CD4-positive, alpha-beta T cell treated with Interleukin-12 subunit alpha and Interleukin-12 subunit beta, for 1 hour (primary cell): ENCODE results near the gene PRR7.

Experiments used
- DNase-seq: peaks from one replicate; pipeline ENCODE4 v3.0.0-alpha.2; 2020

Gene PRR7

DNA sequence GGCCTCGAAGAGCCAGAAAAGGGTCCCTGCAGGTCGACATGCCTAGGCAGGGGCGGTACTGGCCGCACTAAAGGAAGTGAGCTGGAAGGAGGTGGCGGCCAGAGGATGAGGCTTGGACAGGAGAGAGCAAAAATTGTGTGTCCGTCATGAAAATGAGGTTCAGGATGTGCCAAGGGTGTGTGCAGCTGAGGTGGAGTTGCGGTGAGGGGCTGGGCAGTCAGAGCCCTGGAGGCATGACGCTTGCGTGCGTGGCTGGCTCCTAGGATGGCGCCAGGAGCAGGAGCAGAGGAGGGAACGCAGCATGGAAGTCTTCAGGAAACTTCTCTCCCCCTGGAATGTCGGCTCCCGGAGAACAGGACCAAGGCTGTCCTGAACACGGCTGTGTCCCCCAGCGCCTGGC is 56.3 kb downstream of the PRR7 start:
- no peak for DNase-seq

DNA sequence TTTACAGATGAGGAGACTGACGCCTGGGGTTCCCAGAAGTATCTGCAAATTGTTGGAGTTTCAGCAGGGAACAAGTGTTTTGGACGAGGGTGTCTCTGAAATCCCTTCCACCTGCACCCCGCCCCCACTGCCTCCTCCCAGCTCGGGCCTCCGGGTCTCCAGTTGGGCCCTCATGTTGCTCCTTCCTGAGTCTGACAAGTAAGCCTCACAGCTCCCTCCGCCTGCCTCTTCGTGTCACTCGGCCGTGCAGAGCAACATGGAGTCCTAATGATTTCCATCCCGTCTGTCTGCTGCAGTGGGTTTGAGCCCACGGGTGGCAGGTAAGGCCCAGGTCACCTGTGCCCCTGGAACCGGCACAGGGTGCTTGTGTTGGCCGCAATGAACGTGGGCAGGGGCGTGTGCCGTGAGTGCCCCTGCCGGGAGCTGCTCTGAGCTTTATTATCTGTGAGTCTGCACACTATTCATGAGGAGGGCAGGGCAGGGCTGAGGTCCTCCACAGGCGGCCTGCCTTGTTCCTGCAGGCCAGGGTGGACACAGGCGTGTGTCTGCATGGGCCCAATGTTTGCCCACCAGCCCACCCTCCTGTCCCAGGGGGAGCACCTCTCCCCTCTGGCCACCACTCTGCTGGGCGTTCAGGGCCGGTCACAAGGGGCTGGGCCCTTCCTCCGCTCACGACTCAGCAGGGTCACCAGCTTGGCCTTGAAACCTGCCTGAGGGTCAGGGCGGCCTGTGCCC is 56.9 kb downstream of the PRR7 start:
- no peak for DNase-seq

DNA sequence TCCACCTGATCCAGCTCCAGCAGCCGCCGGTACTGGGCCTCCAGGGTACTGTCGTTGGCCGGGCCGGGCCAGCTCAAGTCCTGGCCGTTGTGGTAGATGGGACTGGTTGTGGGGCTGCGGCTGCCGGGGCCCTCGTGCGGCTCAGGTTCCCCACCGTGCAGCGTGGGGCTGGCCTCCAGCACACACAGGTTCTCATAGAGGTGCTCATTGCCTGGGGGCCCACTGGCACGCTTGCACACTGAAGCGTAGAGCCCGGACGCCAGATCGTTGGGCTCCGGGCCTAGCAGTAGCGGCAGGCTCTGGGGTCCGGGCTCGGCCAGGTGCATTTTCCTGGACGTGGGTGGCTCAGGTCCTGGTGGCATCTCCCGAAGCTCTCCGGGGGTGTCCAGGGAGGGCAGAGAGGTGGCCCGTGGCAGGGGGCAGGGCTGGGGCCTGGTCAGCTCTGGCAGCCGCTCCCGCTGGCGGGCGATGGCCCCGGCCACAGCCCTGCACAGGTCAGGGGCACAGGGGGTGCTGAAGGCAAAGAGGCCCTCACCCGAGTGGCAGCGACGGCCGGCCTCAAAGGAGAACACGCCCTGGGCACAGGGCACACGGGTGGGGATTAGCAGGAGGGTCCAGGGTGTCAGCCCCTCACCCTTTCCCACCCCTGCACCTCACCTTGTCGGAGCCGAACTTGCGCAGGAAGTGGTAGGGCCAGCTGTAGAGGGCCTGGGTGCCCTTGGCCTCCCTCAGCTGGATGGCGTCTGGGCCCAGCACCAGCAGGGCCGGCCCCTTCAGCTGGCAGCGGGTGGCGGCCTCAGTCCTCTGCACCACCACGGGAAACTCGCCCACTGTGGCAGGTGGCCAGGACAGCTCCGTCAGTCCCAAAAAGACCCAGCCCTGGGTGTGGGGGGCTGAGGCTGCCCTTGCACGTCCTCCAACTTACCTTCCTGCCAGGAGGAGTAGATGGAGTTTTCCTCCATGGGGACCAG is 57.8 kb downstream of the PRR7 start:
- DNase-seq, result no peak

DNA sequence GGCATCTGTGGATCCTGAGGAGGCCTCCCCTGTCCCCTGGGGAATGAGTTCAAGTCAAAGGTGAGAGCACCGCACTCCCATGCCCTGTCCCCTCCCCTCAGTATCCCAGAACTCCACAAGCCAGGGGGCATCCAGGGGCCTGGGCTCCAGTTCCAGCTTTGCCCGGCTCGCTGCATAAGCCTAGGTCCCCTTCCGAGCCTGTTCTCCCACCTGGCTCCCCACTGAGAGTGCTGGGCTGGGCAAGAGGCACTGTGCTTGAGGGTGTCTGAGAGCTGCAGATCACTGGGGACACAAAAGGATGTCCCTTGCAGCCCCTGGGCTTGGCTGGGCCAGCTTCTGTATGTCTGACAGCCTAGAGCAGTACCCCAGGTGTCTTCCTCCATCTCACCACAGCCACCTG is 58.5 kb downstream of the PRR7 start:
- no peak for DNase-seq
